Colonic mucosa (tissue), 4 donors: ENCODE results near the gene HS1BP3. TPM values are rescaled to one million over a fixed set of nuclear protein-coding genes. Genes with fewer than 3 reads are reported as not detected.

Experiments
- DNase-seq: peaks from one replicate; pipeline ENCODE4 v3.0.0-alpha.2; 2020
- H3K27ac ChIP-seq: fragments of 200-600 bp; one replicate; pipeline ENCODE4 v1.8.0; 2021
- H3K27me3 ChIP-seq: fragments of 200-600 bp; one replicate; pipeline ENCODE4 v1.8.0; 2021
- H3K36me3 ChIP-seq: fragments of 200-600 bp; one replicate; pipeline ENCODE4 v1.8.0; 2021
- H3K4me1 ChIP-seq: fragments of 200-600 bp; one replicate; pipeline ENCODE4 v1.8.0; 2021; ENCODE audit warnings: mild to moderate bottlenecking
- H3K4me3 ChIP-seq: fragments of 200-600 bp; one replicate; pipeline ENCODE4 v1.8.0; 2021
- H3K9ac ChIP-seq, 2 donors: one replicate each; pipeline ENCODE4 v1.7.0; 2013; ENCODE audit warnings: control low read depth in 2 of 2, low read depth in 2 of 2, low read length in 2 of 2
- H3K9me3 ChIP-seq: fragments of 200-600 bp; one replicate; pipeline ENCODE4 v1.8.0; 2021
- intact Hi-C: fragments of 100-400 bp; cut with DNase I; formaldehyde crosslinking; loops from one replicate; pipeline ENCODE4 v1.14.1; 2022
- total RNA-seq, 2 donors: library from RNA; stranded (reverse); fragmentation: NEBNext Ultra II Directional in 1 of 2; extraction: Animal tissue kit (Norgen Biotek cat#: 25700) in 1 of 2; gene quantifications; one replicate each; pipeline ENCODE4 v1.2.1, GENCODE V29; 2021
- TF ChIP-seq, protein P1 (sequence below): fragments of 200-600 bp; IDR thresholded peaks from one replicate; pipeline ENCODE4 v1.8.0; 2022; ENCODE audit warnings: antibody characterized with exemption, mild to moderate bottlenecking
- donor health status: healthy.
- donor health status: DM: no; HTN: no; CAD: no.
- donor health status: DM: no; HTN: no; CAD: no.

Gene HS1BP3
- total RNA-seq, 2 donors from 2014 or later = 21.2 to 21.5 TPM

DNA sequence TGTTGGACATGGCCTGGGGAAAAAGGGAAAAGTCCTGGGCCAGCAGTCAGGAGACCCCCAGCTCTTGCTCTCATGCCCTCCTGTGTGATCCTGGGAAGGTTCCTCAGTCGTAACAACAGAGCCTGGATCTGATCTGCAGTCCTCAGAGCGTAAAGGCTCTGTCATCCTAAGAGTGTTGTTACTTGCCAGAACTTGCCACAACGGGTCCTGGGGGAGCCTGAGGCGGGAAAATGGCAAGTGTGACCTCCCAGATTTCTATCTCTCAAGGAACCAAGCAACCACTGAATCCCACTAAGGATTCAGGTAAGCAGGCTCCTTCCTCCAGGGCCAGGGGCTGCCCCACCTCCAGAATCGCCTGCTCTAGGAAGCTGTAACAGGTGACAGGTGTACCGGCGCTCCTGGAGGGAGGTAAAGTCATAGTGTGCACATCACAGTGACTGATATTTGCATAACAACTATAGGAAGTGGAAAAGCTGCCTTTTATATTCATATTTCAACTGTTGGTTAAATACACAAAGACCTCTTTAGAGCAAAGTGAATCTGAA lies 18.4 kb downstream of the HS1BP3 start:
- Histone ChIP-seq H3K36me3 (no peaks in the 10 kb centered on the region), H3K9ac (no peak overlapping the region), H3K27me3 (no peaks in the 10 kb centered on the region), H3K4me3 (no peak overlapping the region), H3K4me1 (peaks cover 20% of the 10 kb centered on the region), H3K9me3 (no peaks in the 10 kb centered on the region), H3K27ac (no peak overlapping the region)
- TF ChIP-seq, protein P1, sequence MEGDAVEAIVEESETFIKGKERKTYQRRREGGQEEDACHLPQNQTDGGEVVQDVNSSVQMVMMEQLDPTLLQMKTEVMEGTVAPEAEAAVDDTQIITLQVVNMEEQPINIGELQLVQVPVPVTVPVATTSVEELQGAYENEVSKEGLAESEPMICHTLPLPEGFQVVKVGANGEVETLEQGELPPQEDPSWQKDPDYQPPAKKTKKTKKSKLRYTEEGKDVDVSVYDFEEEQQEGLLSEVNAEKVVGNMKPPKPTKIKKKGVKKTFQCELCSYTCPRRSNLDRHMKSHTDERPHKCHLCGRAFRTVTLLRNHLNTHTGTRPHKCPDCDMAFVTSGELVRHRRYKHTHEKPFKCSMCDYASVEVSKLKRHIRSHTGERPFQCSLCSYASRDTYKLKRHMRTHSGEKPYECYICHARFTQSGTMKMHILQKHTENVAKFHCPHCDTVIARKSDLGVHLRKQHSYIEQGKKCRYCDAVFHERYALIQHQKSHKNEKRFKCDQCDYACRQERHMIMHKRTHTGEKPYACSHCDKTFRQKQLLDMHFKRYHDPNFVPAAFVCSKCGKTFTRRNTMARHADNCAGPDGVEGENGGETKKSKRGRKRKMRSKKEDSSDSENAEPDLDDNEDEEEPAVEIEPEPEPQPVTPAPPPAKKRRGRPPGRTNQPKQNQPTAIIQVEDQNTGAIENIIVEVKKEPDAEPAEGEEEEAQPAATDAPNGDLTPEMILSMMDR = no peak
- DNase-seq = no peak
- intact Hi-C loops = no loop called here

DNA sequence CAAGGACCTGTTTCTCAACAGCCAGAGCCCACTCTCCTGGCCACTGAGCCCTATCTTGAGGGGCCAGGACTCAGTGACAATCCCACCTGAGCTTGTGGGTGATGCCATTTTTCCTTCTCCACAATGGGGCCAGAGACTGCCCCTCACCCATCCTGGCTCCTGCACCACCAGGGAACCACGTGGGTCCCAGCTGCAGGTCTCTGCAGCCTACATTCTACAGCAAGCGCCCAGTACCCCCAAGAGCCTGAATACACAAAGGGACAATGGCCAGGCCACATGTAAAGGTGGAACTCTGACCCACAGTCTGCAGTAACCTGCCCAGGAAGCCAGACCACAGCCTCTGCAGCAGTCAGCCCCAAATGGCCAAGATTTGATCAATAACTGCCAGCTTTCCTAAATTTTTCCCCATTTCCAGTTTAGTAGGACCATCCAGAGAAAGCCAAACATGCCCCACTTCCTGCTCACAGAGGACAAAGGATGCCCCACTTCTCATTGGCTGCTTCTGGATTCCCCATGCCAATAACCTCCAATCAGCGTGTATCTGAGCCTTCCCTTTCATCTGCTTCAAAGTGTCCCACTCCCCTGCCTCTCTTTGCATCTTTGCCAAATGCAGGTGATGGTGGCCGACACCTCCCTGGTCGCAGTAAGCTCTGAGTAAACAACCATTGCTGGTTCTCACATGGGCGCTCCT lies 19.1 kb downstream of the HS1BP3 start:
- TF ChIP-seq, protein P1 = no peak
- H3K4me3 ChIP-seq = no peak overlapping the region
- H3K36me3 ChIP-seq = no peaks in the 10 kb centered on the region
- intact Hi-C loops = no loop called here
- H3K9me3 ChIP-seq = no peaks in the 10 kb centered on the region
- H3K27ac ChIP-seq = no peak overlapping the region
- H3K9ac ChIP-seq = no peak overlapping the region
- no peak for DNase-seq
- H3K27me3 ChIP-seq = no peaks in the 10 kb centered on the region
- H3K4me1 ChIP-seq = peaks cover 20% of the 10 kb centered on the region

DNA sequence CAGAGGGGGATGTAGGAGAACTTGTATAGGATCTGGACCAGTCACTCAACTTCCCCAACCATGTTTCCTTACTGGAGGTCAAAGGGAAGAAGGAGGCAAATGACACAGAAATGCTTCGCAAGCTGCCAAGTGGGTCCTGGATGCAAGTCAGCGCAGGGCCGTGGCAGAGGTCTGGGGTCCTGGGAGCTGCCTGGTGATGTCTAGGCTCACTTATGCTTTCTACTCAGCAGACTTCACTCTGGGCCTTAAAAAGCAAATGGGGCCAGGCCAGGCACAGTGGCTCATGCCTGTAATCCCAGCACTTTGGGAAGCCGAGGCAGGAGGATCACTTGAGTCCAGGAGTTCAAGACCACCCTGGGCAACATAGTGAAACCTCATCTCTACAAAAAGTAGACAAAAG lies 19.9 kb downstream of the HS1BP3 start:
- Histone ChIP-seq H3K4me1 (peaks cover 20% of the 10 kb centered on the region), H3K9me3 (no peaks in the 10 kb centered on the region), H3K9ac (no peak overlapping the region), H3K4me3 (no peak overlapping the region), H3K36me3 (no peaks in the 10 kb centered on the region), H3K27ac (no peak overlapping the region), H3K27me3 (no peaks in the 10 kb centered on the region)
- intact Hi-C loops = no loop called here
- TF ChIP-seq, protein P1 = no peak
- DNase-seq = no peak

DNA sequence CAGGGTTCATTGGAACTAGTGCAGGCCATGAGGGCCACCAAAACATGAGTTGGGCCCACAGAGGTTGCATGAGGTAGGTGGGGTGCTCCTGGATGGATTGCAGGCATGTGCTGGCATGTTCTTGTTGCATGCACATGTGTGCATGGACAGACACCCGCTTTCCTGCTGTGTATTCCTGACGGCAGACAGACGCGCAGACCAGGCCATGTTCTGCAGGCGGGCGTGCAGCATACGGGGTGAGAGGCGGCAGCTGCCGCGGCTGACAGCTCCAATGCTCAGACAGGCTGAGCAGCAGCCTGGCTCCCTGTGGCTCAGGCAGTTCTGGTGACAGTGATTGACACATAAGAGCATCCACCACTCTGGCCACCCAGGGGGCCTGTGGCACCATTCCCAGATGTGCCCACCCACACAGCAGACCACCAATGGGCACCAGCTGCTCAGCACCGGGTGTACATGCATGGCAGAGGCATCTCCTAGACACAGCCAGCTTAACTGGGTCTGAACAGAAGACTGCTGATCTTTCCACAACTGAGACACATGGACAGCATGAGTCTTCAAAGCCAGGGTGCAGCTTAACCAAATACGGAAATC lies 21.2 kb downstream of the HS1BP3 start:
- H3K9me3 ChIP-seq = no peaks in the 10 kb centered on the region
- TF ChIP-seq, protein P1 = no peak
- no peaks in the 10 kb centered on the region for H3K36me3 ChIP-seq
- H3K4me3 ChIP-seq = no peak overlapping the region
- H3K9ac ChIP-seq = no peak overlapping the region
- H3K4me1 ChIP-seq = peaks cover 15% of the 10 kb centered on the region
- no peak overlapping the region for H3K27ac ChIP-seq
- intact Hi-C loops = no loop called here
- H3K27me3 ChIP-seq = no peaks in the 10 kb centered on the region
- DNase-seq = no peak

DNA sequence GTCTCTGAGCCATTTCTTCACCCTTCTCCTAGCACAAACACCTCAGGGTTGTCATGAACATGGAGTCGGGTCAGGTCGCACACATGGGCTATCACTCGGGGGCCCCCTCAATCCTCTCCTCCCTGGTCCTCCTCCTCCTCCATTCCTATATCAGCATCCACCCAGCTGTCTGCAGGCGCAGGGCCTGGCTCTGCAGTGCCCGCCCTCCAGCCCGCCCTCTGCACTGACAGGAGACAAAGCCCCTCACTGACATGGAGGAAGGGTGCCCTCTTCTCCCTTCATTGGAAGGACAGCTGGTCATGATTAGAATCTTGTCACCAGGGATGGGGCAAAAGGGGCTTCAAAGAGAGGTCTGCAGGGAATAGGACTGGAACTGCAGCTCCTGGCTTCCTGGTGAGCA lies 21.7 kb downstream of the HS1BP3 start:
- Histone ChIP-seq H3K9ac (no peak overlapping the region), H3K36me3 (no peaks in the 10 kb centered on the region), H3K27me3 (no peaks in the 10 kb centered on the region), H3K9me3 (no peaks in the 10 kb centered on the region), H3K4me3 (no peak overlapping the region), H3K27ac (no peak overlapping the region), H3K4me1 (peaks cover 10% of the 10 kb centered on the region)
- intact Hi-C loops = no loop called here
- TF ChIP-seq, protein P1 = no peak
- no peak for DNase-seq
